HG02678 (cell line): Measurements from ENCODE around the gene PAPPA2.
A peak's percentile ranks its signal among the peaks of the same experiment; 100 is the strongest.

Source experiments
- ATAC-seq: cut with Tn5 transposase; IDR thresholded peaks from one replicate; pipeline ENCODE4 v1.9.1; 2021; ENCODE audit warnings: mild to moderate bottlenecking, moderate library complexity; ENCODE audit not compliant: unreplicated experiment

The PAPPA2 gene

GRCh38 chr1:176691251-176692228, 228.6 kb downstream of the PAPPA2 start:
- ATAC-seq = peak; percentile 94

- ATAC-seq = no peak
Observed at GRCh38 chr1:176692431-176692830, 229.5 kb downstream of the PAPPA2 start.

- ATAC-seq = no peak
Observed at GRCh38 chr1:176692988-176693696, 230.2 kb downstream of the PAPPA2 start.

GRCh38 chr1:176693697-176694329, 230.8 kb downstream of the PAPPA2 start:
- no peak for ATAC-seq

- ATAC-seq = no peak
Observed at GRCh38 chr1:176694713-176695112, 231.7 kb downstream of the PAPPA2 start.

GRCh38 chr1:176696109-176696508, 233.1 kb downstream of the PAPPA2 start:
- no peak for ATAC-seq

GRCh38 chr1:176696689-176697088, 233.7 kb downstream of the PAPPA2 start:
- ATAC-seq = no peak

GRCh38 chr1:176699821-176700220, 236.8 kb downstream of the PAPPA2 start:
- no peak for ATAC-seq

- no peak for ATAC-seq
Observed at GRCh38 chr1:176701151-176701866, 238.3 kb downstream of the PAPPA2 start.

- no peak for ATAC-seq
Observed at GRCh38 chr1:176702901-176703300, 239.9 kb downstream of the PAPPA2 start.

GRCh38 chr1:176705585-176705984, 242.6 kb downstream of the PAPPA2 start:
- no peak for ATAC-seq

- ATAC-seq = no peak
Observed at GRCh38 chr1:176717066-176717750, 254.2 kb downstream of the PAPPA2 start.

GRCh38 chr1:176719447-176719846, 256.5 kb downstream of the PAPPA2 start:
- no peak for ATAC-seq

- no peak for ATAC-seq
Observed at GRCh38 chr1:176720838-176721237, 257.9 kb downstream of the PAPPA2 start.

- ATAC-seq = peak; percentile 77
Observed at GRCh38 chr1:176733661-176734060, 270.7 kb downstream of the PAPPA2 start.

GRCh38 chr1:176735201-176735600, 272.2 kb downstream of the PAPPA2 start:
- ATAC-seq = no peak

GRCh38 chr1:176736015-176736414, 273.0 kb downstream of the PAPPA2 start:
- no peak for ATAC-seq

GRCh38 chr1:176741181-176741580, 278.2 kb downstream of the PAPPA2 start:
- no peak for ATAC-seq

GRCh38 chr1:176742322-176742721, 279.3 kb downstream of the PAPPA2 start:
- ATAC-seq = no peak

- no peak for ATAC-seq
Observed at GRCh38 chr1:176744142-176744541, 281.2 kb downstream of the PAPPA2 start.
